Head of caudate nucleus (tissue), 42 donors: Measurements from ENCODE around the gene UPF1.
"Not testable (repeated sequence)": the region's sequence is repeated elsewhere in the genome, so short reads cannot be mapped to it uniquely, and the experiment has no call there.

Source experiments
- DNase-seq, 42 donors: peaks; one replicate each; pipeline versions ENCODE4 v3.0.0 to v3.0.0-alpha.2; 2020 to 2021; ENCODE audit warnings: mixed read lengths in 7 of 42
- intact Hi-C: fragments of 100-400 bp; cut with DNase I; formaldehyde crosslinking; loops from one replicate; pipeline ENCODE4 v1.15.0; 2022

UPF1 gene

GRCh38 chr19:18902519-18902918, 70.8 kb downstream of the UPF1 start:
- intact Hi-C loops, DNase-seq: not testable (repeated sequence)

DNA sequence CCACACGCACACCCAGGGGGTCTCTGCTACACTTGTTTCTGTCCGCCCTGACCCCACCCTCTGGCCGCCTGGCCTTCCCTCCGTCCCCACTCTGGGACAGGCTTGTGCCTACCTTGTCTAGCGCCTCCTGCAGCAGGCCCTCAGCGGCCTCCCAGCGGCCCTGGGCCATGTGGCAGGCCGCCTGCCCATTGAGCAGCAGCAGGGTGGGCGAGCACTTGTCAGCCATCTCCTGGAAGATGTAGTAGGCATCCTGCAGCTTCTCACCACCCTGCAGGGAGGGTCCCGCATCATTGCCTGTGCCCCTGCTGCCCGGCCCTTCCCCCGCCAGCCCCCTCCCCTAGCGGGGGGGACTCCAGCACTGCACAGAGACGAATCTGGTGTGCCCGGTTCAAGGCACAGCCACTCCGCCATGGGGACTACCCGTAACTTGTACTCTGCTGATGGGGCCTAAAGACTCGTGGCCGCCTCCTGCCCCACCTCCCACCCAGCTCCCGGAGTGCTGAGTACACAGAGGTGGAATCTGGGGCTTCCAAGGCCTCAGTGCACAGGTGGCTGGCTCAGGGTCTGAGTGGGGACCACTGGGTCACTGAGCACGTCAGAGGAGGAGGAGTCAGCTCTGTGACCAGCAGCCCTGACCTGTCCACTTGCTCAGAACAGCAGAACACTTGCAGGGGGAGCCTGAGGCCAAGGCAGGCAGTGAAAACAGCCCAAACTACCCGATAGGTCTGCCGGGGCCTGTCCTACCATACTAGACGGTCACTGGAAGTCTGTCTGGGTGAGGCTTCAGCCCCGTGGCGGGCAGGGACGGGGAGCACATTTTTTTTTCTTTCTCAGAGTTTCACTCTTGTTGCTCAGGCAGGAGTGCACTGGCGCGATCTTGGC, 71.6 kb downstream of the UPF1 start:
- DNase-seq, result no peak
- intact Hi-C loops, result no loop called here

- DNase-seq, result peak in 38 of 42 donors; percentile 21 to 84 (median 60)
- intact Hi-C loops, result no loop called here
Measured at GRCh38 chr19:18904334-18905057, 72.7 kb downstream of the UPF1 start.

DNA sequence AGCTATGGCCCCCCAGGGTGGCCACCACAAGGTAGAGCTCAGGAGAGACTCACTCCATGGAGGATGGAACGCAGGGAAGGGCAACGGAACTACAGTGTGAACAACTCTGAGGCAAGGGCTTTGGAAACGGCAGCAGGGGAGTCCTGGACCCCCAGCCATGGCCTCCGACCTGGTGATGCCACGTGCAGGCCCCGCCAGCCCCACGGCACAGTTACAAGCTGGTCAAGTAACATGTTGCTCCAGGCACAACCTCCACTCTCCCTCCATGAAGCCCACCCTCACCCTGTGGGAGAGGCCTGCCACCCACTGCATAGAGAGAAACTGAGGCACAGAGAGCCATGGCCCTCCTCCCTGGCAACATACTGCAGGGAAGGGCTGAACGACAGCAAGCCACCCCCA, 73.3 kb downstream of the UPF1 start:
- no peak for DNase-seq
- intact Hi-C loops, result no loop called here

DNA sequence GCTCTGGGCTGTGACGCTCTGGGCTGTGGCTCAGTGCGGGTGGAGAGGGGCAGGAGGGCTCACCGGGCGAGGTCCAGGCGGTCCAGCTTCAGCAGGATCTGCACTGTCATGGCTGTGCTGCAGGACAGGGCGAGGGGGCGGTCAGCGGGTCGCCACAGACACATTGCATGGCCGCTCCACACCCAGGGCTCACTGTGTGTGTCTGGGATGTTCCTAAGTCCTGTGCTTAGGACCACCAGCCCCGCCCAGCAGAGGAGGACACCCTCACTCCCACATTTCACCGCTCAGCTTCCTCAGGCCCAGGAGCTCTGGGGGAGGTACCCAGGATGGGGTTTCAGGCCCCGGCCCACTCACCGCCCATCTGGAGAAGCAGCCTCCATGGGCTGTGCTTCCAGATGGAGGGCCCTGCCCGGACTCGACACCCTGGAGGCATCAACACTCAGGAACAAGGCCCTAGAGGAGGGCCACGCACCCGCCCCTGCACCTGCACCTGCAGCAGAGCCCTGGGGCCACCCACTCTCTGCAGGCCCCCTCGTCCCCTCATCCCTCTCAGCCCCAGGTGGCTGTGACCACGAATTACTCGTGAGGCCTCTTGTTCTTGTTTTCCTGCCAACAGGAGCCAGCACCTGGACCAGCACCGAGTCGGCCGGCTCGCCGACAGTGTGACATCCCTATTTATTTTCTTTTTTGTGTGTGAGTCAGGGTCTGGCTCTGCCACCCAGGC, 73.9 kb downstream of the UPF1 start:
- no peak for DNase-seq
- intact Hi-C loops, result no loop called here

DNA sequence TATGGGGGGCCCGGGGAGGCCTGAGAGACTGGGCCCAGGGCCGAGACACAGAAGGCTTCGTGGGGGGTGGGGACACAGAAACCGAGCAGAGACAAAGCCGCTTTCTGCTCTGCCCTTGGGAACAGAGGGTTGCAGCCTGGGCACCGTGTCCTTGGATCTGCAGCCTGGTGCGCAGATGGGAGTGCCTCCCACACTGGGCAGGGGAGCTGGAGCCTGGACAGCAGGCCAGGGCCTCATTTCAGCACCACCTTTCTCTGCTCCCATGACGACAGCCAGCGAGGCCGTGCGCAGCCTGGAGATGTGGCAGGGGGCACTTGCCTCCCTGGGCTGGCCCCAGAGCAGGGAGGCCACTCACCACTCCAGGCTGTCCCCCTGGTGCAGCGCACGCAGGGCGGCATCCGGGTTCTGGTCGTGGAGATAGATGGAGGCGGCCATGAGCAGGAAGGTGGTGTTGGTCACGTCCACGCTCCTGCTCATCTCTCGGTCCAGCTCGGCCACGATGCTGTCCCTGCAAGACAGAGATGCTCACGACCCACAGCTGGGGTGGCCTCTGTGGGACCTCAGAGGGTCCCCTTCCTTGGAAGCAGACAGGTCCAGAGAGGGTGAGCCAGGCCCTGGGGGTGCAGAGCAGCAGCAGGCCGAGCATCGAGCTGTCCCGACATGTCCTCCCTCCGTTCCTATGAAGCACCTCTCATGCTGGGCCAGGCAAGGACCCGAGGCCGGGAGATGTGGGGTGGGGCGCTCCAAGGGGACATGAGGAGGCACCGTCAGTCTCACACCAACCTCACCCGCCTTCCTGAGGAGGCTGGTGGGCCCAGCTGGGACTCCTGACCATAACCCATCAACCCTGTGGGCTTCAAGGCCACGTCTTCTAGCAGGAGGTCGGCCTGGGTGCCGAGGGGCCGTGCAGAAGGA, 75.1 kb downstream of the UPF1 start:
- peak; percentile 58 to 93 (median 81) for DNase-seq
- intact Hi-C loops, result no loop called here

DNA sequence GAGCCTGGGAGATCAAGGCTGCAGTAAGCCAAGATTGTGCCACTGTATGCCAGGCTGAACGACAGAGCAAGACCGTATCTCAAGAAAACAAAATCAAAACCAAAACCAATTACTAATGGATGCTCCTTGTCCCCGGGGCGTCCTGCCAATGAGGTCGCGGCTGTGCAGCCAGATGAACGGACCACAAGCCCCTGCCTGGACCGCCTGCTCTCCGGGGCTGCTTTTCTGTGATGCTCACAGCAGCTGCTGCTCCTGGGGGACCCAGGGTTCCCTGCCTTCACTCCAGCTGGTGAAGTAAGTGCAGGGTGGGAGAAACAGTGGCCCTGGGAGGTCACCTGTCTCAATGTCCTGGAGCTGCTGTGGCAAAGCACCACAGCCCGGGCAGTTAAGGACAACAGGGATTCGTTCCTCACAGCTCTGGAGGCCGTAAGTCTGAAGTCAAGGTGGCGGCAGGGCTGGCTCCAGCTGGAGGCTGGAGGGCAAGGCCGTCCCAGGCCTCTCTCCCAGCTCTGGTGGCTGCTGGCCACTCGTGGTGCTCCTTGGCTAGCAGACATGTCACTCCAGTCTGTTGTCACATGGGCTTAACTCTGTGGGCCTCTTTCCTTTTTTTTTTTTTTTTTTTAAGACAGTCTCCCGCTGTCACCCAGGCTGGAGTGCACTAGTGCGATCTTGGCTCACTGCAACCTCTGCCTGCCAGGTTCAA, 77.3 kb downstream of the UPF1 start:
- peak in 5 of 42 donors; percentile 30 to 54 (median 45) for DNase-seq
- intact Hi-C loops, result no loop called here

GRCh38 chr19:18910010-18910409, 78.3 kb downstream of the UPF1 start:
- intact Hi-C loops, result no loop called here
- DNase-seq, result no peak

- intact Hi-C loops, result no loop called here
- no peak for DNase-seq
Measured at GRCh38 chr19:18910801-18911436, 79.2 kb downstream of the UPF1 start.

DNA sequence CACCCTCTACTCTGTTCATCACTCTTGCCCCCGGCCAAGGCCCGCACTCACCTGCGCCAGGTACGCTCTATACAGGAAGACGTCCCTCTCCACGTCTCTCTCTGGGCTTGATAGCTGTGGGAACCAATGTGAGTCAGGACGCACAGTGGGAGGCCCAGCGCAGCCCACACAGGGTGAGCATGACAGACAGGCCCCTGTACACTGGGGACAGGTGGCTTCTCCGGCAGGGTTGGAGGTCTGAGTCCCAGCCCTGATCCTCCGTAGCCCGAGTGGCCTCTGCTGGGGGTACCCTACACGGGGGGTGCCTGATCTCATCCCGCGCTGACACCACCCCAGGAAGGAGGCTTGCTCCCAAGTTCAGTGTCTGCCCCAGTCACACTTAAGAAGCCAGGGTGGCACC, 81.2 kb downstream of the UPF1 start:
- no peak for DNase-seq
- intact Hi-C loops, result no loop called here

GRCh38 chr19:18913466-18913865, 81.7 kb downstream of the UPF1 start:
- DNase-seq, result no peak
- intact Hi-C loops, result no loop called here

GRCh38 chr19:18915639-18916038, 83.9 kb downstream of the UPF1 start:
- intact Hi-C loops, result no loop called here
- DNase-seq, result peak; percentile 65 to 91 (median 82)

GRCh38 chr19:18917593-18917992, 85.8 kb downstream of the UPF1 start:
- DNase-seq, intact Hi-C loops: not testable (repeated sequence)
